Upper lobe of left lung (tissue), 4 donors: ENCODE measurements around the gene MIA.

ENCODE experiments used
- CTCF ChIP-seq, 6 experiments: fragments of 450-650 bp in 4 of 6; fragments of 200-600 bp in 2 of 6; sonication (generic) in 2 of 6; IDR thresholded peaks; one replicate each; pipeline ENCODE4 v1.5.1; 2016 to 2019; ENCODE audit warnings: antibody characterized with exemption in 6 of 6
- EP300 ChIP-seq, 4 donors: sonication (generic); formaldehyde crosslinking; IDR thresholded peaks; one replicate each; pipeline ENCODE4 v1.5.1; 2017; ENCODE audit warnings: antibody characterized with exemption in 4 of 4, control low read depth in 2 of 4
- POLR2A ChIP-seq, 4 donors: fragments of 450-650 bp; IDR thresholded peaks; one replicate each; pipeline ENCODE4 v1.5.1; 2016 to 2017; ENCODE audit warnings: antibody characterized with exemption in 4 of 4, mild to moderate bottlenecking in 2 of 4
- POLR2AphosphoS5 ChIP-seq, 2 donors: sonication (generic); formaldehyde crosslinking; IDR thresholded peaks; one replicate each; pipeline ENCODE4 v1.5.1; 2017; ENCODE audit warnings: antibody characterized with exemption in 2 of 2

GRCh38 chr19:40754611-40755247, 20.6 kb upstream of the MIA start:
- TF ChIP-seq CTCF (IDR thresholded peaks at IDR 0.05) (no peak), POLR2A (IDR thresholded peaks at IDR 0.05) (no peak), POLR2AphosphoS5 (IDR thresholded peaks at IDR 0.05) (no peak), EP300 (IDR thresholded peaks at IDR 0.05) (no peak)
